GM12891 (cell line): ENCODE results near the gene PDE1A.

ENCODE experiments used
- POLR2A ChIP-seq: IDR thresholded peaks from 2 replicates; pipeline ENCODE4 v1.6.1; 2011; ENCODE audit warnings: low read depth, low read length, control low read depth
- POLR2AphosphoS5 ChIP-seq: IDR thresholded peaks from 2 replicates; pipeline ENCODE4 v1.6.1; 2011; ENCODE audit warnings: low read depth, low read length, control low read depth
- SPI1 ChIP-seq: IDR thresholded peaks from 2 replicates; pipeline ENCODE4 v1.6.1; 2011; ENCODE audit warnings: low read depth, low read length, control low read depth

DNA sequence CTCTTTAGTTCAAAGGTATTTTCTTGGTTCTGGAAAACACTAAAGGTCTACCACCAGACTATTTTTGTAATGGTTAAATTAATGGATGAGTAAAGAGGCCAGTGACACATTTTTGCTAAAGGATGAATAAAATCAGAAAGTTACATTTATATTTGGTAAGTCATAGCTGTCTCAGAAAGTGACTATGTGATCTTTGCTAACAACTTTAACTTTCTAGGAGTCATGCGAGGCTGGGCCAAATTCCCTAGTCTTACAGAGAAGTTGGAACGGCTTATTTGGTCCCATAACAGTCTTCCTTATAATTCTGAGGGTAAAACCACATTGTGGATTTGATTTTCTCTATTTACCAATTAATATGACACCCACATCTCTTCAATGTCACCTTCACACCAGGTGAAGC is 198.1 kb downstream of the PDE1A start:
- TF ChIP-seq POLR2AphosphoS5 (no peak), SPI1 (no peak), POLR2A (no peak)
